Liver (tissue), 9 donors: Measurements from ENCODE around the gene TMIGD1. TPM values are rescaled to one million over a fixed set of nuclear protein-coding genes. Genes with fewer than 3 reads are reported as not detected.

Experiments
- DNase-seq: peaks from one replicate; pipeline ENCODE4 v3.0.0-alpha.2; 2017; ENCODE audit warnings: low spot score
- H3K27ac ChIP-seq, 2 donors: one replicate each; pipeline ENCODE4 v1.7.0; 2013; ENCODE audit warnings: inconsistent platforms in 2 of 2, low read length in 2 of 2, control low read depth in 1 of 2, low read depth in 1 of 2, mild to moderate bottlenecking in 1 of 2
- H3K27me3 ChIP-seq, 4 donors: one replicate each; pipeline versions ENCODE4 v1.6.1 to v1.7.0; 2013; ENCODE audit warnings: low read length in 3 of 4, inconsistent platforms in 1 of 4, mild to moderate bottlenecking in 1 of 4, moderate library complexity in 1 of 4; ENCODE audit not compliant: control insufficient read depth in 4 of 4, insufficient read depth in 4 of 4
- H3K36me3 ChIP-seq, 4 donors: one replicate each; pipeline versions ENCODE4 v1.6.1 to v1.7.0; 2013; ENCODE audit warnings: low read length in 3 of 4, mild to moderate bottlenecking in 3 of 4, low read depth in 1 of 4, moderate library complexity in 1 of 4; ENCODE audit not compliant: control insufficient read depth in 4 of 4, insufficient read depth in 3 of 4
- H3K4me1 ChIP-seq, 4 donors: one replicate each; pipeline versions ENCODE4 v1.6.1 to v1.7.0; 2013; ENCODE audit warnings: low read length in 3 of 4, mild to moderate bottlenecking in 3 of 4, moderate library complexity in 1 of 4; ENCODE audit not compliant: control insufficient read depth in 4 of 4, insufficient read depth in 4 of 4
- H3K4me3 ChIP-seq, 3 donors: one replicate each; pipeline versions ENCODE4 v1.6.1 to v1.7.0; 2013; ENCODE audit warnings: low read length in 3 of 3, control low read depth in 1 of 3, low read depth in 1 of 3, mild to moderate bottlenecking in 1 of 3
- H3K9ac ChIP-seq, 2 donors: one replicate each; pipeline ENCODE4 v1.7.0; 2013; ENCODE audit warnings: low read length in 2 of 2, mild to moderate bottlenecking in 2 of 2, moderate library complexity in 2 of 2, control low read depth in 1 of 2, low read depth in 1 of 2
- H3K9me3 ChIP-seq, 4 donors: one replicate each; pipeline versions ENCODE4 v1.6.1 to v1.7.0; 2013; ENCODE audit warnings: low read length in 3 of 4; ENCODE audit not compliant: control insufficient read depth in 4 of 4
- EGR1 ChIP-seq, 2 donors: IDR thresholded peaks; 2 replicates each; pipeline ENCODE4 v1.6.1; 2016 to 2018; ENCODE audit warnings: antibody characterized with exemption in 2 of 2, low read depth in 2 of 2
- FOXA1 ChIP-seq: IDR thresholded peaks from 2 replicates; pipeline ENCODE4 v1.6.1; 2016; ENCODE audit warnings: antibody characterized with exemption
- FOXA2 ChIP-seq: IDR thresholded peaks from 2 replicates; pipeline ENCODE4 v1.6.1; 2016; ENCODE audit warnings: antibody characterized with exemption
- GABPA ChIP-seq, 2 donors: IDR thresholded peaks in 1 of 2; conservative IDR thresholded peaks in 1 of 2; 2 replicates each; pipeline ENCODE4 v1.6.1; 2016; ENCODE audit warnings: antibody characterized with exemption in 2 of 2, mild to moderate bottlenecking in 1 of 2, moderate library complexity in 1 of 2
- HNF4A ChIP-seq, 2 donors: conservative IDR thresholded peaks; 2 replicates each; pipeline ENCODE4 v1.6.1; 2016; ENCODE audit warnings: antibody characterized with exemption in 2 of 2, mild to moderate bottlenecking in 2 of 2
- HNF4G ChIP-seq: IDR thresholded peaks from 2 replicates; pipeline ENCODE4 v1.6.1; 2016; ENCODE audit warnings: antibody characterized with exemption
- JUND ChIP-seq, 2 donors: IDR thresholded peaks; 2 replicates each; pipeline ENCODE4 v1.6.1; 2016; ENCODE audit warnings: antibody characterized with exemption in 2 of 2
- NR2F2 ChIP-seq: IDR thresholded peaks from 2 replicates; pipeline ENCODE4 v1.6.1; 2016; ENCODE audit warnings: antibody characterized with exemption
- RAD21 ChIP-seq, 2 donors: IDR thresholded peaks; 2 replicates each; pipeline ENCODE4 v1.6.1; 2016; ENCODE audit warnings: antibody characterized with exemption in 2 of 2, mild to moderate bottlenecking in 2 of 2
- RXRA ChIP-seq, 2 donors: IDR thresholded peaks; 2 replicates each; pipeline ENCODE4 v1.6.1; 2017 to 2018; ENCODE audit warnings: antibody characterized with exemption in 2 of 2, mild to moderate bottlenecking in 1 of 2
- SP1 ChIP-seq: IDR thresholded peaks from 2 replicates; pipeline ENCODE4 v1.6.1; 2018; ENCODE audit warnings: antibody characterized with exemption, mild to moderate bottlenecking
- TAF1 ChIP-seq: conservative IDR thresholded peaks from 2 replicates; pipeline ENCODE4 v1.6.1; 2016; ENCODE audit warnings: antibody characterized with exemption, mild to moderate bottlenecking
- YY1 ChIP-seq: IDR thresholded peaks from 2 replicates; pipeline ENCODE4 v1.6.1; 2016; ENCODE audit warnings: antibody characterized with exemption, mild to moderate bottlenecking
- WGBS: extraction: QIAGEN DNeasy Blood & Tissue Kit; methylation state at CpG from one replicate; pipeline ENCODE4 v1.1.7; 2013; 5-methylcytosine and 5-hydroxymethylcytosine counted together
- polyA plus RNA-seq, 2 donors: library from polyadenylated mRNA; stranded (reverse) in 1 of 2; unstranded in 1 of 2; fragments of 200-250 nt in 1 of 2; fragments of >200 nt in 1 of 2; fragmentation: Nextera tagmentation in 1 of 2; extraction: Ambion mirVana in 1 of 2; gene quantifications; one replicate each; pipeline versions ENCODE4 v1.2.1 to v1.2.3, GENCODE V29; 2013 to 2015
- total RNA-seq, 2 donors: library from RNA; depleted of rRNA; stranded (reverse); fragments of >200 nt; gene quantifications; one replicate each; pipeline ENCODE4 v1.2.3, GENCODE V29; 2014
- TF ChIP-seq, protein P1 (sequence below): IDR thresholded peaks from 2 replicates; pipeline ENCODE4 v1.6.1; 2016; ENCODE audit warnings: antibody characterized with exemption
- TF ChIP-seq, protein P2 (sequence below): fragments of 150-350 bp; IDR thresholded peaks from 2 replicates; pipeline ENCODE4 v1.5.1; 2017; ENCODE audit warnings: improper control_type of control experiment, low read depth, low read length; ENCODE audit not compliant: missing input control
- TF ChIP-seq, protein P3 (sequence below): IDR thresholded peaks from 2 replicates; pipeline ENCODE4 v1.6.1; 2016; ENCODE audit warnings: antibody characterized with exemption, mild to moderate bottlenecking
- TF ChIP-seq, protein P4 (sequence below): IDR thresholded peaks from 2 replicates; pipeline ENCODE4 v1.6.1; 2016; ENCODE audit warnings: antibody characterized with exemption
- TF ChIP-seq, protein P5 (sequence below): IDR thresholded peaks from 2 replicates; pipeline ENCODE4 v1.6.1; 2016; ENCODE audit warnings: antibody characterized with exemption
- donor health status: healthy.
- donor health status: healthy.
- donor health status: healthy.
- donor health status: healthy.
- donor health status: healthy.

TMIGD1 gene
- total and polyA plus RNA-seq, 4 donors: not detected

DNA sequence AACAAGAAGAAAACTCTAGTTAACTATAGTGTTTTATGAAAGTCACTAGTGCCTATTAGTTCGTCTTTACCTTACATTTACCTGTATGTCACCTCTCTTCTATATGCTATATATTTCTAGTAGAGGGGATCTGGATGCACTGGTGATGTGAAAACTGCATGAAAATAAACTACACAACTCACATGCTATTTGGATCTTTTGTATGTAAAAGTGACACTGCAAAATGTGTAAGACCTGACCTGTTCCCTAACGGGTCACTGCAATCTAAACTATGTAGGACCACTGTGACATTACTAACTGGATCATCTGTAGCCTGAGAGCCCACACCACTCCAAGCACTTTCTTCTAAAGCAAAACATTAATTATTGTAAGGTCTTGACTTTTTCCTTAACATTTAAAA lies 43.8 kb downstream of the TMIGD1 start:
- Histone ChIP-seq H3K27ac (no peak overlapping the region), H3K9me3 (no peaks in the 10 kb centered on the region), H3K36me3 (peaks cover 3 to 18% (median 18%) of the 10 kb centered on the region in 4 donors), H3K27me3 (no peaks in the 10 kb centered on the region), H3K4me3 (no peak overlapping the region), H3K9ac (no peak overlapping the region), H3K4me1 (peaks cover 0 to 23% (median 10%) of the 10 kb centered on the region in 4 donors)
- no peak for DNase-seq
- WGBS: 96% methylated on average over 2 of the region's 2 CpGs
- TF ChIP-seq GABPA (IDR thresholded peaks at IDR 0.05 in 1 of 2, conservative IDR thresholded peaks at IDR 0.05 in 1 of 2) (no peak), RXRA (IDR thresholded peaks at IDR 0.05) (no peak), HNF4A (conservative IDR thresholded peaks at IDR 0.05) (no peak), JUND (IDR thresholded peaks at IDR 0.05) (no peak), SP1 (no peak), FOXA1 (no peak), NR2F2 (no peak), YY1 (no peak), HNF4G (no peak), EGR1 (IDR thresholded peaks at IDR 0.05; ENCODE audit: low read depth in 2 of 2) (no peak), FOXA2 (no peak), TAF1 (no peak), RAD21 (IDR thresholded peaks at IDR 0.05) (no peak)
- TF ChIP-seq, protein P1, sequence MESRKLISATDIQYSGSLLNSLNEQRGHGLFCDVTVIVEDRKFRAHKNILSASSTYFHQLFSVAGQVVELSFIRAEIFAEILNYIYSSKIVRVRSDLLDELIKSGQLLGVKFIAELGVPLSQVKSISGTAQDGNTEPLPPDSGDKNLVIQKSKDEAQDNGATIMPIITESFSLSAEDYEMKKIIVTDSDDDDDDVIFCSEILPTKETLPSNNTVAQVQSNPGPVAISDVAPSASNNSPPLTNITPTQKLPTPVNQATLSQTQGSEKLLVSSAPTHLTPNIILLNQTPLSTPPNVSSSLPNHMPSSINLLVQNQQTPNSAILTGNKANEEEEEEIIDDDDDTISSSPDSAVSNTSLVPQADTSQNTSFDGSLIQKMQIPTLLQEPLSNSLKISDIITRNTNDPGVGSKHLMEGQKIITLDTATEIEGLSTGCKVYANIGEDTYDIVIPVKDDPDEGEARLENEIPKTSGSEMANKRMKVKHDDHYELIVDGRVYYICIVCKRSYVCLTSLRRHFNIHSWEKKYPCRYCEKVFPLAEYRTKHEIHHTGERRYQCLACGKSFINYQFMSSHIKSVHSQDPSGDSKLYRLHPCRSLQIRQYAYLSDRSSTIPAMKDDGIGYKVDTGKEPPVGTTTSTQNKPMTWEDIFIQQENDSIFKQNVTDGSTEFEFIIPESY: no peak
- TF ChIP-seq, protein P2, sequence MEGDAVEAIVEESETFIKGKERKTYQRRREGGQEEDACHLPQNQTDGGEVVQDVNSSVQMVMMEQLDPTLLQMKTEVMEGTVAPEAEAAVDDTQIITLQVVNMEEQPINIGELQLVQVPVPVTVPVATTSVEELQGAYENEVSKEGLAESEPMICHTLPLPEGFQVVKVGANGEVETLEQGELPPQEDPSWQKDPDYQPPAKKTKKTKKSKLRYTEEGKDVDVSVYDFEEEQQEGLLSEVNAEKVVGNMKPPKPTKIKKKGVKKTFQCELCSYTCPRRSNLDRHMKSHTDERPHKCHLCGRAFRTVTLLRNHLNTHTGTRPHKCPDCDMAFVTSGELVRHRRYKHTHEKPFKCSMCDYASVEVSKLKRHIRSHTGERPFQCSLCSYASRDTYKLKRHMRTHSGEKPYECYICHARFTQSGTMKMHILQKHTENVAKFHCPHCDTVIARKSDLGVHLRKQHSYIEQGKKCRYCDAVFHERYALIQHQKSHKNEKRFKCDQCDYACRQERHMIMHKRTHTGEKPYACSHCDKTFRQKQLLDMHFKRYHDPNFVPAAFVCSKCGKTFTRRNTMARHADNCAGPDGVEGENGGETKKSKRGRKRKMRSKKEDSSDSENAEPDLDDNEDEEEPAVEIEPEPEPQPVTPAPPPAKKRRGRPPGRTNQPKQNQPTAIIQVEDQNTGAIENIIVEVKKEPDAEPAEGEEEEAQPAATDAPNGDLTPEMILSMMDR: no peak
- TF ChIP-seq, protein P3, sequence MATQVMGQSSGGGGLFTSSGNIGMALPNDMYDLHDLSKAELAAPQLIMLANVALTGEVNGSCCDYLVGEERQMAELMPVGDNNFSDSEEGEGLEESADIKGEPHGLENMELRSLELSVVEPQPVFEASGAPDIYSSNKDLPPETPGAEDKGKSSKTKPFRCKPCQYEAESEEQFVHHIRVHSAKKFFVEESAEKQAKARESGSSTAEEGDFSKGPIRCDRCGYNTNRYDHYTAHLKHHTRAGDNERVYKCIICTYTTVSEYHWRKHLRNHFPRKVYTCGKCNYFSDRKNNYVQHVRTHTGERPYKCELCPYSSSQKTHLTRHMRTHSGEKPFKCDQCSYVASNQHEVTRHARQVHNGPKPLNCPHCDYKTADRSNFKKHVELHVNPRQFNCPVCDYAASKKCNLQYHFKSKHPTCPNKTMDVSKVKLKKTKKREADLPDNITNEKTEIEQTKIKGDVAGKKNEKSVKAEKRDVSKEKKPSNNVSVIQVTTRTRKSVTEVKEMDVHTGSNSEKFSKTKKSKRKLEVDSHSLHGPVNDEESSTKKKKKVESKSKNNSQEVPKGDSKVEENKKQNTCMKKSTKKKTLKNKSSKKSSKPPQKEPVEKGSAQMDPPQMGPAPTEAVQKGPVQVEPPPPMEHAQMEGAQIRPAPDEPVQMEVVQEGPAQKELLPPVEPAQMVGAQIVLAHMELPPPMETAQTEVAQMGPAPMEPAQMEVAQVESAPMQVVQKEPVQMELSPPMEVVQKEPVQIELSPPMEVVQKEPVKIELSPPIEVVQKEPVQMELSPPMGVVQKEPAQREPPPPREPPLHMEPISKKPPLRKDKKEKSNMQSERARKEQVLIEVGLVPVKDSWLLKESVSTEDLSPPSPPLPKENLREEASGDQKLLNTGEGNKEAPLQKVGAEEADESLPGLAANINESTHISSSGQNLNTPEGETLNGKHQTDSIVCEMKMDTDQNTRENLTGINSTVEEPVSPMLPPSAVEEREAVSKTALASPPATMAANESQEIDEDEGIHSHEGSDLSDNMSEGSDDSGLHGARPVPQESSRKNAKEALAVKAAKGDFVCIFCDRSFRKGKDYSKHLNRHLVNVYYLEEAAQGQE: no peak
- TF ChIP-seq, protein P4, sequence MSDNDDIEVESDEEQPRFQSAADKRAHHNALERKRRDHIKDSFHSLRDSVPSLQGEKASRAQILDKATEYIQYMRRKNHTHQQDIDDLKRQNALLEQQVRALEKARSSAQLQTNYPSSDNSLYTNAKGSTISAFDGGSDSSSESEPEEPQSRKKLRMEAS: no peak
- TF ChIP-seq, protein P5, sequence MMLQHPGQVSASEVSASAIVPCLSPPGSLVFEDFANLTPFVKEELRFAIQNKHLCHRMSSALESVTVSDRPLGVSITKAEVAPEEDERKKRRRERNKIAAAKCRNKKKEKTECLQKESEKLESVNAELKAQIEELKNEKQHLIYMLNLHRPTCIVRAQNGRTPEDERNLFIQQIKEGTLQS: no peak
